Lung (tissue), 12 donors: ENCODE results near the gene ERO1B. TPM values are rescaled to one million over a fixed set of nuclear protein-coding genes. Genes with fewer than 3 reads are reported as not detected.

Source experiments
- ATAC-seq: fragments of 200-7000 bp; cut with Tn5 transposase; one replicate; pipeline ENCODE4 v1.9.1; 2020; ENCODE audit warnings: moderate number of reproducible peaks; ENCODE audit not compliant: insufficient read depth, low FRiP score
- DNase-seq, 3 donors: peaks; one replicate each; pipeline ENCODE4 v3.0.0-alpha.2; 2013 to 2017
- H3K27ac ChIP-seq, 2 donors: one replicate each; pipeline ENCODE4 v1.5.1; 2013; ENCODE audit warnings: mild to moderate bottlenecking in 2 of 2, moderate library complexity in 2 of 2, control low read depth in 1 of 2, inconsistent platforms in 1 of 2, low read depth in 1 of 2, low read length in 1 of 2
- H3K27me3 ChIP-seq, 3 donors: one replicate each; pipeline ENCODE4 v1.5.1; 2013; ENCODE audit warnings: low read length in 2 of 3; ENCODE audit not compliant: control insufficient read depth in 3 of 3, insufficient read depth in 3 of 3
- H3K36me3 ChIP-seq, 4 donors: one replicate each; pipeline ENCODE4 v1.5.1; 2013; ENCODE audit warnings: low read length in 4 of 4, mild to moderate bottlenecking in 1 of 4, moderate library complexity in 1 of 4; ENCODE audit not compliant: control insufficient read depth in 4 of 4, insufficient read depth in 4 of 4
- H3K4me1 ChIP-seq, 5 donors: one replicate each; pipeline ENCODE4 v1.5.1; 2013; ENCODE audit warnings: low read length in 5 of 5, mild to moderate bottlenecking in 2 of 5, moderate library complexity in 1 of 5; ENCODE audit not compliant: control insufficient read depth in 5 of 5, insufficient read depth in 5 of 5
- H3K4me3 ChIP-seq: one replicate; pipeline ENCODE4 v1.5.1; 2013; ENCODE audit warnings: mild to moderate bottlenecking, control low read depth, moderate library complexity
- H3K9ac ChIP-seq, 2 donors: one replicate each; pipeline ENCODE4 v1.5.1; 2013; ENCODE audit warnings: low read length in 2 of 2, control low read depth in 1 of 2; ENCODE audit not compliant: insufficient read depth in 1 of 2
- H3K9me3 ChIP-seq, 4 donors: one replicate each; pipeline ENCODE4 v1.5.1; 2013; ENCODE audit warnings: low read length in 3 of 4, mild to moderate bottlenecking in 1 of 4, moderate library complexity in 1 of 4; ENCODE audit not compliant: control insufficient read depth in 4 of 4, insufficient read depth in 3 of 4
- CTCF ChIP-seq: IDR thresholded peaks from 2 replicates; pipeline ENCODE4 v1.5.1; 2012; ENCODE audit warnings: mild to moderate bottlenecking; ENCODE audit errors: control extremely low read depth, extremely low read depth
- WGBS, 2 donors: extraction: QIAGEN DNeasy Blood & Tissue Kit; methylation state at CpG; one replicate each; pipeline ENCODE4 v1.1.7; 2013; 5-methylcytosine and 5-hydroxymethylcytosine counted together
- polyA plus RNA-seq, 2 donors: library from polyadenylated mRNA; stranded (reverse); fragments of 200-250 nt; gene quantifications; one replicate each; pipeline ENCODE4 v1.2.1, GENCODE V29; 2013
- total RNA-seq, 2 donors: library from RNA; depleted of rRNA in 1 of 2; stranded (reverse); fragments of >200 nt in 1 of 2; gene quantifications; one replicate each; pipeline ENCODE4 v1.2.1, GENCODE V29; 2014 to 2021
- donor health status: control.
- donor health status: control.
- donor health status: Bipolar disorder and iron deficiency.
- donor health status: healthy.
- donor health status: DM: yes; HTN: yes; CAD: no.

ERO1B gene
- total and polyA plus RNA-seq, 4 donors, result 2.7 to 15.3 (median 4.6) TPM

GRCh38 chr1:236302941-236303340 lies 21.2 kb upstream of the ERO1B start:
- H3K4me1 ChIP-seq, result no peaks in the 10 kb centered on the region
- H3K9me3 ChIP-seq, result peaks cover 0 to 2% (median under 1%) of the 10 kb centered on the region in 4 donors
- no peak overlapping the region for H3K9ac ChIP-seq
- DNase-seq, result no peak
- ATAC-seq, result no peak
- TF ChIP-seq CTCF, result no peak
- no peak overlapping the region for H3K27ac ChIP-seq
- H3K36me3 ChIP-seq, result no peaks in the 10 kb centered on the region
- no peaks in the 10 kb centered on the region for H3K27me3 ChIP-seq
- 72 to 94% methylated on average over 2 of the region's 2 CpGs for WGBS, 2 donors
- no peak overlapping the region for H3K4me3 ChIP-seq

DNA sequence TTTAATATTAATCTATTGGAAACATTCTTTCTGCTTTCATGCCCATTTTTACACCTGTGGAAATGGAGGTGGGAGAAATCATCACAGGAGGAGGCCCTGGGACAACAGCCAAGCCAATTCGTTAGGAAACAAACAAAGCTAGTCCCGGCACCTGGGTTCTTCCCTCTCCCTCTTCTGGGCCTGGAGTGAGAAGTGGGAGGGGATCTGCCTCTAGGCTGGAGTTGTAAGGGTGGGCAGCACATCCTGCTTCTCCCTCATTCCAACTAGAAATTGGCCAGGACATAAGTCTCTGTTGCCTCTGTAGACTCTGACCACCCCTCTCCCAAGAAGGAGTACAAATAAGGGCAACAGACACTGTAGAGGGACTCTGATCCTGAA lies 20.2 kb upstream of the ERO1B start:
- H3K27ac ChIP-seq, result no peak overlapping the region
- WGBS, 2 donors, result 43 to 56% methylated on average over 2 of the region's 2 CpGs
- no peak for TF ChIP-seq CTCF
- ATAC-seq, result no peak
- no peak for DNase-seq
- H3K4me1 ChIP-seq, result no peaks in the 10 kb centered on the region
- H3K4me3 ChIP-seq, result no peak overlapping the region
- H3K36me3 ChIP-seq, result no peaks in the 10 kb centered on the region
- peaks cover 0 to 2% (median under 1%) of the 10 kb centered on the region in 4 donors for H3K9me3 ChIP-seq
- H3K9ac ChIP-seq, result no peak overlapping the region
- no peaks in the 10 kb centered on the region for H3K27me3 ChIP-seq

- no peak overlapping the region for H3K27ac ChIP-seq
- 81 to 91% methylated on average over 16 of the region's 16 CpGs for WGBS, 2 donors
- no peak for ATAC-seq
Measured at GRCh38 chr1:236301080-236301957, 19.6 kb upstream of the ERO1B start.

More at GRCh38 chr1:236301080-236301957, 19.6 kb upstream of the ERO1B start:
- no peaks in the 10 kb centered on the region for H3K4me1 ChIP-seq
- no peaks in the 10 kb centered on the region for H3K27me3 ChIP-seq
- DNase-seq, result no peak
- H3K9ac ChIP-seq, result no peak overlapping the region
- no peak overlapping the region for H3K4me3 ChIP-seq
- peaks cover 0 to 2% (median under 1%) of the 10 kb centered on the region in 4 donors for H3K9me3 ChIP-seq
- no peak for TF ChIP-seq CTCF
- H3K36me3 ChIP-seq, result no peaks in the 10 kb centered on the region
